ENCODE results near the gene CLMN.

The CLMN gene

GRCh38 chr14:95248432-95248831 lies 71.3 kb downstream of the CLMN start:
- TF ChIP-seq CTCF (IDR thresholded peaks at IDR 0.05; ENCODE audit: low read depth, low read length) = no peak
- no peak for DNase-seq (ENCODE audit: low read depth in 2 of 2)
- no peak overlapping the region for H3K4me3 ChIP-seq (replicated peaks in 1 of 2; ENCODE audit: low read depth in 2 of 2, low read length in 2 of 2)

DNA sequence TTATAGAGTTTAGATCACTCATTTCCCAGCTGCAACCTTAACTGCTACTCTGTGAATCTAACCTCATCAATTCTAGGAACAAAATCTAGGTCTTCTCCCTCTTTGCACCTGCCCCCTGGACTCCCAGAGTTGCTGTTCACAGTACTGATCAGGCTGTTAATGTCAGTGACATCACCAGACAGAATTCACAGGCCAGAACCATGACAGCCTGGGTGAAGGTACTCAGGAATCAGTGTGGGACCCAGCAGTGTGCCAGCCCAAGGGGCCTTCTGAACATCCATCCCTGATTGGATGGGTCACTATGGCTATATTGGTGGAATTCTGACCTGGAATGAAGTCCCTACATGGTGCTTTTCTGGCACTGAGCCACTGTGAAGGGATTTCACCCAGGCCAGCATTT lies 72.8 kb downstream of the CLMN start:
- no peak for TF ChIP-seq CTCF (IDR thresholded peaks at IDR 0.05; ENCODE audit: low read depth, low read length)
- H3K4me3 ChIP-seq (replicated peaks in 1 of 2; ENCODE audit: low read depth in 2 of 2, low read length in 2 of 2) = no peak overlapping the region
- no peak for DNase-seq (ENCODE audit: low read depth in 2 of 2)

DNA sequence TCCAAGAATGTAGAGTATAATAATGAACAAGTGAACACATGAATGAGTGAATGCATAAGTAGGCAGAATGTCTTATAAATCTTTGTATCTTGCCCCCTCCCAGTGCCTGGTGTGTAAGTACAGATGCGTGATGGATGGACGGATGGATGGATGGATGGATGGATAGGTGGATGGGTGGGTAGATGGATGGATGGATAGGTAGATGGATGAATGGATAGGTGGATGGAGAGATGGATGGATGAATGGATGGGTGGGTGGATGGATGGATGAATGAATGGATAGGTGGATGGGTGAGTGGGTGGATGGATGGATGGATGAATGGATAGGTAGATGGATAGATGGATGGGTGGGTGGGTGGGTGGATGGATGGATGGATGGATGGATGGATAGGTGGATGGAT lies 74.4 kb downstream of the CLMN start:
- no peak overlapping the region for H3K4me3 ChIP-seq (replicated peaks in 1 of 2; ENCODE audit: low read depth in 2 of 2, low read length in 2 of 2)
- DNase-seq (ENCODE audit: low read depth in 2 of 2) = no peak
- no peak for TF ChIP-seq CTCF (IDR thresholded peaks at IDR 0.05; ENCODE audit: low read depth, low read length)

- TF ChIP-seq CTCF (IDR thresholded peaks at IDR 0.05; ENCODE audit: low read depth, low read length) = no peak
- H3K4me3 ChIP-seq (replicated peaks in 1 of 2; ENCODE audit: low read depth in 2 of 2, low read length in 2 of 2) = no peak overlapping the region
- no peak for DNase-seq (ENCODE audit: low read depth in 2 of 2)
Measured at GRCh38 chr14:95244587-95244986, 75.1 kb downstream of the CLMN start.

DNA sequence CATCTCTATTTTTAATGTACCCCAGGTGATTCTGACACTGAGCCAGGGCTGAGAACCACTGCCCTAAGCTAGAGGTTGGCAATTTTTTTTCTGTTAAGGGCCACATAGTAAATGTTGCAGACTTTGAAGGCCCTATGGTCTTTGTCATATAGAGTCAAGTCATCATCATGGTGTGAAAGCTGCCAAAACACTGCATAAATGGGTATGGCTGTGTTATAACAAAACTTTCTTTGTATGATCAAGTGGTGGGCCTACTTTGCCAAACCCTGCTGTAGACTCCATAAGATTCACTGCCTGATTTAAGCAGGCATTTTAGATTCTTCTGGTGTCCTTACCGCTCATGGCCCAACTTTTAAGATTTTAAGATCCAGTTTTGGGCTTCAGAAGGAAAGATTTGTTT lies 76.8 kb downstream of the CLMN start:
- no peak for TF ChIP-seq CTCF (IDR thresholded peaks at IDR 0.05; ENCODE audit: low read depth, low read length)
- no peak for DNase-seq (ENCODE audit: low read depth in 2 of 2)
- no peak overlapping the region for H3K4me3 ChIP-seq (replicated peaks in 1 of 2; ENCODE audit: low read depth in 2 of 2, low read length in 2 of 2)

GRCh38 chr14:95240859-95241813 lies 78.6 kb downstream of the CLMN start:
- DNase-seq (ENCODE audit: low read depth in 2 of 2) = no peak
- no peak for TF ChIP-seq CTCF (IDR thresholded peaks at IDR 0.05; ENCODE audit: low read depth, low read length)
- H3K4me3 ChIP-seq (replicated peaks in 1 of 2; ENCODE audit: low read depth in 2 of 2, low read length in 2 of 2) = no peak overlapping the region

All from cardiac fibroblast (primary cell).